Measurements from ENCODE around the gene STEAP2.

GRCh38 chr7:90210475-90210874 lies 1.1 kb upstream of the STEAP2 start:
- TF ChIP-seq POLR2A (IDR thresholded peaks at IDR 0.05): no peak
- TF ChIP-seq CTCF (IDR thresholded peaks at IDR 0.05): no peak
- no peak for TF ChIP-seq EP300 (IDR thresholded peaks at IDR 0.05)

Measured in ovary (tissue), 3 donors.